T-helper 2 cell (primary cell): ENCODE measurements around the gene PPP1R3E.
A peak's percentile ranks its signal among the peaks of the same experiment; 100 is the strongest.

Source experiments
- DNase-seq, 5 experiments: peaks; one replicate each; pipeline versions ENCODE4 v3.0.0 to v3.0.0-alpha.2; 2012 to 2022

PPP1R3E gene

GRCh38 chr14:23322568-23323517 lies 20.2 kb upstream of the PPP1R3E start:
- DNase-seq: no peak

GRCh38 chr14:23321572-23322547 lies 19.2 kb upstream of the PPP1R3E start:
- peak in 4 of 5 experiments; percentile 20 to 79 (median 40) for DNase-seq

- DNase-seq: peak; percentile 92 to 100 (median 96)
These were observed 18.2 kb upstream of the PPP1R3E start, which contains the start of gene PABPN1 for GRCh38 chr14:23320584-23321571. Gene PABPN1 (plus strand): TSS chr14:23321457. CDS start chr14:23321470, 13 bp downstream.

- no peak for DNase-seq
These were observed 17.3 kb upstream of the PPP1R3E start for GRCh38 chr14:23319746-23320583.

- no peak for DNase-seq
These were observed 13.6 kb upstream of the PPP1R3E start for GRCh38 chr14:23316300-23316699.

GRCh38 chr14:23310546-23310945 lies 7.9 kb upstream of the PPP1R3E start:
- no peak for DNase-seq

- no peak for DNase-seq
These were observed 6.2 kb upstream of the PPP1R3E start for GRCh38 chr14:23308721-23309445.

GRCh38 chr14:23307687-23308644 lies 5.3 kb upstream of the PPP1R3E start:
- DNase-seq: no peak

GRCh38 chr14:23307146-23307530 lies 4.5 kb upstream of the PPP1R3E start:
- no peak for DNase-seq

- peak in 1 of 5 experiments; percentile 37 for DNase-seq
These were observed 3.9 kb upstream of the PPP1R3E start, which contains the start of gene BCL2L2 for GRCh38 chr14:23306412-23307145. Gene BCL2L2 (plus strand): TSS chr14:23306833. CDS start chr14:23307768, 935 bp downstream.

GRCh38 chr14:23301969-23302289 lies 730 bp downstream of the PPP1R3E start:
- DNase-seq: peak in 2 of 5 experiments; percentile 62 to 81

GRCh38 chr14:23301288-23301968 lies 1.2 kb downstream of the PPP1R3E start:
- DNase-seq: peak; percentile 93 to 99 (median 95)

GRCh38 chr14:23300687-23301223 lies 1.9 kb downstream of the PPP1R3E start:
- peak in 1 of 5 experiments; percentile 18 for DNase-seq

GRCh38 chr14:23299986-23300686 lies 2.5 kb downstream of the PPP1R3E start:
- DNase-seq: no peak

GRCh38 chr14:23299211-23299957 lies 3.3 kb downstream of the PPP1R3E start:
- peak in 2 of 5 experiments; percentile 17 to 61 for DNase-seq
